SK-N-SH (cell line): ENCODE measurements around the gene BCR.

Experiments
- GATA2 ChIP-seq: sonication (generic); formaldehyde crosslinking; IDR thresholded peaks from 2 replicates; pipeline ENCODE4 v1.5.0; 2020; ENCODE audit warnings: mild to moderate bottlenecking, missing genetic modification reagents
- NFIC ChIP-seq: IDR thresholded peaks from 2 replicates; pipeline ENCODE4 v1.4.0; 2012; ENCODE audit warnings: borderline replicate concordance
- POLR2AphosphoS5 ChIP-seq: IDR thresholded peaks from 2 replicates; pipeline ENCODE4 v1.6.1; 2012; ENCODE audit warnings: low read depth, low read length
- RAD21 ChIP-seq: IDR thresholded peaks from 2 replicates; pipeline ENCODE4 v1.6.1; 2012; ENCODE audit warnings: mild to moderate bottlenecking, low read length
- TEAD4 ChIP-seq: IDR thresholded peaks from 2 replicates; pipeline ENCODE4 v1.4.0; 2012; ENCODE audit warnings: mild to moderate bottlenecking, borderline replicate concordance; ENCODE audit not compliant: insufficient read depth
- TF ChIP-seq, protein P1 (sequence below): fragments of 200-600 bp; sonication (generic); IDR thresholded peaks from 2 replicates; pipeline ENCODE4 v1.6.1; 2017; ENCODE audit warnings: antibody characterized with exemption, mild to moderate bottlenecking, moderate library complexity

DNA sequence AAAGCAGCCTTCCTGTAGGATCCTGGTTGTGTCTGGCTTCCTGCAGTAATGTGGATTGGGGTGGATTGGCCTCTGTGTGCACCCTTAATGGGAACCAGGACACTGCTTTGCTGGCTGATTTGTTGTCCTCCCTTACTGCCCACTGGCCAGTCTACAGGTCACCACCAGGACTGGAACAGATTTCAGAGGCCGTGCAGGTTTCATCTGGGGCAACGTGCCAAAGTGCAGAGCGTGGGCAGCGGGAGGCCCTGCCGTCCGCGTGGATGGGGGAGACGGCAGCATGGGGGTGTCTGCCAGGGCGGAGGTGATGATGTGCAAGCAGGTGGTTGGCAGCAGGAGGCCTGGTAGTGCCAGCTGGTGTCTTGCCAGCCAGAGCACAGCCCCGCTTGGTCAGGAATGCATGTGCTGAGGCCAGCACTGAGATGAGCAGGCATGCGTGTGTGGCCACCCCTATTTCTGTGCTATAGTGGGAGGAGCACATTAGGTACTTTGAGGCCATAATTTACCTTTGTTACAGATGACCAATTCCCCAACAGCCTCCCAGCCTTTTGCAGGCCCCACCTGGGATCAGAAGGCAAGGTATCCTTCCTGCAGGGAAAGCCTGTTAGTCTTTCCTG lies 24.3 kb downstream of the BCR start:
- TF ChIP-seq RAD21 (no peak), NFIC (peak; percentile 76), GATA2 (CRISPR knock-in tag) (peak; percentile 41; the same call in 1 of the 2 replicates), POLR2AphosphoS5 (no peak), TEAD4 (no peak)
- TF ChIP-seq, protein P1, sequence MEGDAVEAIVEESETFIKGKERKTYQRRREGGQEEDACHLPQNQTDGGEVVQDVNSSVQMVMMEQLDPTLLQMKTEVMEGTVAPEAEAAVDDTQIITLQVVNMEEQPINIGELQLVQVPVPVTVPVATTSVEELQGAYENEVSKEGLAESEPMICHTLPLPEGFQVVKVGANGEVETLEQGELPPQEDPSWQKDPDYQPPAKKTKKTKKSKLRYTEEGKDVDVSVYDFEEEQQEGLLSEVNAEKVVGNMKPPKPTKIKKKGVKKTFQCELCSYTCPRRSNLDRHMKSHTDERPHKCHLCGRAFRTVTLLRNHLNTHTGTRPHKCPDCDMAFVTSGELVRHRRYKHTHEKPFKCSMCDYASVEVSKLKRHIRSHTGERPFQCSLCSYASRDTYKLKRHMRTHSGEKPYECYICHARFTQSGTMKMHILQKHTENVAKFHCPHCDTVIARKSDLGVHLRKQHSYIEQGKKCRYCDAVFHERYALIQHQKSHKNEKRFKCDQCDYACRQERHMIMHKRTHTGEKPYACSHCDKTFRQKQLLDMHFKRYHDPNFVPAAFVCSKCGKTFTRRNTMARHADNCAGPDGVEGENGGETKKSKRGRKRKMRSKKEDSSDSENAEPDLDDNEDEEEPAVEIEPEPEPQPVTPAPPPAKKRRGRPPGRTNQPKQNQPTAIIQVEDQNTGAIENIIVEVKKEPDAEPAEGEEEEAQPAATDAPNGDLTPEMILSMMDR = no peak
